Activated CD4-positive, alpha-beta T cell treated with anti-CD3 and anti-CD28 coated beads for 1 hour (primary cell): Measurements from ENCODE around the gene XPNPEP1.

Experiments
- DNase-seq: peaks from one replicate; pipeline ENCODE4 v3.0.0-alpha.2; 2020

The XPNPEP1 gene

GRCh38 chr10:109947111-109947920 is 24.0 kb upstream of the XPNPEP1 start:
- no peak for DNase-seq

GRCh38 chr10:109946680-109947079 is 23.4 kb upstream of the XPNPEP1 start:
- no peak for DNase-seq

GRCh38 chr10:109945473-109946177 is 22.3 kb upstream of the XPNPEP1 start:
- DNase-seq = no peak

GRCh38 chr10:109944613-109945012 is 21.3 kb upstream of the XPNPEP1 start:
- no peak for DNase-seq

GRCh38 chr10:109941236-109941862 is 18.0 kb upstream of the XPNPEP1 start:
- no peak for DNase-seq

GRCh38 chr10:109940553-109940952 is 17.2 kb upstream of the XPNPEP1 start:
- no peak for DNase-seq

- no peak for DNase-seq
Observed at GRCh38 chr10:109940117-109940516, 16.8 kb upstream of the XPNPEP1 start.

GRCh38 chr10:109939315-109939961 is 16.1 kb upstream of the XPNPEP1 start:
- DNase-seq = no peak

GRCh38 chr10:109937460-109938065 is 14.3 kb upstream of the XPNPEP1 start:
- DNase-seq = no peak

GRCh38 chr10:109934958-109935793 is 11.9 kb upstream of the XPNPEP1 start:
- no peak for DNase-seq

- DNase-seq = peak; percentile 15
Observed at GRCh38 chr10:109933984-109934565, 10.8 kb upstream of the XPNPEP1 start.

GRCh38 chr10:109932968-109933367 is 9.7 kb upstream of the XPNPEP1 start:
- DNase-seq = no peak

- no peak for DNase-seq
Observed at GRCh38 chr10:109932391-109932790, 9.1 kb upstream of the XPNPEP1 start.

- no peak for DNase-seq
Observed at GRCh38 chr10:109931163-109931562, 7.9 kb upstream of the XPNPEP1 start.

- no peak for DNase-seq
Observed at GRCh38 chr10:109929501-109930219, 6.3 kb upstream of the XPNPEP1 start.

- no peak for DNase-seq
Observed at GRCh38 chr10:109928475-109928891, 5.2 kb upstream of the XPNPEP1 start.

GRCh38 chr10:109926825-109927224 is 3.5 kb upstream of the XPNPEP1 start:
- no peak for DNase-seq

- DNase-seq = no peak
Observed at GRCh38 chr10:109926061-109926745, 2.9 kb upstream of the XPNPEP1 start.

GRCh38 chr10:109924967-109925620 is 1.8 kb upstream of the XPNPEP1 start:
- DNase-seq = no peak

- DNase-seq = no peak
Observed at GRCh38 chr10:109924087-109924486, 776 bp upstream of the XPNPEP1 start.
